HEK293 (cell line): ENCODE measurements around the gene CAND2.

Experiments used
- BCL11A ChIP-seq: fragments of 450-650 bp; formaldehyde crosslinking; IDR thresholded peaks from 2 replicates; pipeline ENCODE4 v1.5.1; 2016; ENCODE audit warnings: low read depth, missing biosample characterization, missing genetic modification characterization
- ZBTB20 ChIP-seq: fragments of 450-650 bp; formaldehyde crosslinking; IDR thresholded peaks from 2 replicates; pipeline ENCODE4 v1.5.1; 2016; ENCODE audit warnings: missing biosample characterization, missing genetic modification characterization
- ZNF184 ChIP-seq: fragments of 450-650 bp; IDR thresholded peaks from 2 replicates; pipeline ENCODE4 v1.5.1; 2018; ENCODE audit warnings: missing biosample characterization, mild to moderate bottlenecking, missing genetic modification characterization
- ZNF239 ChIP-seq: fragments of 450-650 bp; formaldehyde crosslinking; IDR thresholded peaks from 2 replicates; pipeline ENCODE4 v1.5.1; 2016; ENCODE audit warnings: missing biosample characterization, missing genetic modification characterization
- ZNF654 ChIP-seq: fragments of 450-650 bp; formaldehyde crosslinking; IDR thresholded peaks from 2 replicates; pipeline ENCODE4 v1.5.1; 2016; ENCODE audit warnings: low read depth, missing biosample characterization, missing genetic modification characterization
- TF ChIP-seq, protein P1 (sequence below): fragments of 450-650 bp; formaldehyde crosslinking; IDR thresholded peaks from 2 replicates; pipeline ENCODE4 v1.5.1; 2016; ENCODE audit warnings: missing biosample characterization, missing genetic modification characterization
- TF ChIP-seq, protein P2 (sequence below): fragments of 450-650 bp; formaldehyde crosslinking; IDR thresholded peaks from 2 replicates; pipeline ENCODE4 v1.5.1; 2016; ENCODE audit warnings: missing biosample characterization, missing genetic modification characterization
- TF ChIP-seq, protein P3 (sequence below): fragments of 450-650 bp; formaldehyde crosslinking; IDR thresholded peaks from 2 replicates; pipeline ENCODE4 v1.5.1; 2016; ENCODE audit warnings: missing biosample characterization, missing genetic modification characterization, low read depth

DNA sequence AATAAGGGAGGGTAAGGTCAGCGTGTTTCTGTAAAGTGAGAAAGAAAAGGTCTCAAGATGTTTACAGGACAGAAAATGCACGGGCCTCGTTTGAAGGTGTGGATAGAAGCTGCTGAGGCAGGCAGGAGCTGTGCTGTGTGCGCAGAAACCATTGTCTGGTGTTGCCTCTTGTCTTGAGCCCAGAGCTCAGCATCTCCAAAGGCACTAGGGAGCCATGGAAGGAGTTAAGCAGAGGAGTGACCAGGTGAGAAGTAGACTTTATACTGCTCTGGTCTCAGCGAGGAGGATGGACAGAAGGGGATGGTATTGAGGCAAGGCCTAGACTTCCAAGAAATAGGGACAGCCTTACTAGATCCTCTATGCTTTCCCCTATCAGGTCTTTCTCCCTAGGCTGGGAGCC lies 13.0 kb downstream of the CAND2 start:
- TF ChIP-seq, protein P1, sequence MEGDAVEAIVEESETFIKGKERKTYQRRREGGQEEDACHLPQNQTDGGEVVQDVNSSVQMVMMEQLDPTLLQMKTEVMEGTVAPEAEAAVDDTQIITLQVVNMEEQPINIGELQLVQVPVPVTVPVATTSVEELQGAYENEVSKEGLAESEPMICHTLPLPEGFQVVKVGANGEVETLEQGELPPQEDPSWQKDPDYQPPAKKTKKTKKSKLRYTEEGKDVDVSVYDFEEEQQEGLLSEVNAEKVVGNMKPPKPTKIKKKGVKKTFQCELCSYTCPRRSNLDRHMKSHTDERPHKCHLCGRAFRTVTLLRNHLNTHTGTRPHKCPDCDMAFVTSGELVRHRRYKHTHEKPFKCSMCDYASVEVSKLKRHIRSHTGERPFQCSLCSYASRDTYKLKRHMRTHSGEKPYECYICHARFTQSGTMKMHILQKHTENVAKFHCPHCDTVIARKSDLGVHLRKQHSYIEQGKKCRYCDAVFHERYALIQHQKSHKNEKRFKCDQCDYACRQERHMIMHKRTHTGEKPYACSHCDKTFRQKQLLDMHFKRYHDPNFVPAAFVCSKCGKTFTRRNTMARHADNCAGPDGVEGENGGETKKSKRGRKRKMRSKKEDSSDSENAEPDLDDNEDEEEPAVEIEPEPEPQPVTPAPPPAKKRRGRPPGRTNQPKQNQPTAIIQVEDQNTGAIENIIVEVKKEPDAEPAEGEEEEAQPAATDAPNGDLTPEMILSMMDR = no peak
- TF ChIP-seq ZNF184 (tag by site-specific recombination) (no peak), BCL11A (tag by site-specific recombination) (no peak), ZBTB20 (no peak), ZNF239 (tag by site-specific recombination) (no peak), ZNF654 (tag by site-specific recombination) (no peak)
- TF ChIP-seq, protein P2, sequence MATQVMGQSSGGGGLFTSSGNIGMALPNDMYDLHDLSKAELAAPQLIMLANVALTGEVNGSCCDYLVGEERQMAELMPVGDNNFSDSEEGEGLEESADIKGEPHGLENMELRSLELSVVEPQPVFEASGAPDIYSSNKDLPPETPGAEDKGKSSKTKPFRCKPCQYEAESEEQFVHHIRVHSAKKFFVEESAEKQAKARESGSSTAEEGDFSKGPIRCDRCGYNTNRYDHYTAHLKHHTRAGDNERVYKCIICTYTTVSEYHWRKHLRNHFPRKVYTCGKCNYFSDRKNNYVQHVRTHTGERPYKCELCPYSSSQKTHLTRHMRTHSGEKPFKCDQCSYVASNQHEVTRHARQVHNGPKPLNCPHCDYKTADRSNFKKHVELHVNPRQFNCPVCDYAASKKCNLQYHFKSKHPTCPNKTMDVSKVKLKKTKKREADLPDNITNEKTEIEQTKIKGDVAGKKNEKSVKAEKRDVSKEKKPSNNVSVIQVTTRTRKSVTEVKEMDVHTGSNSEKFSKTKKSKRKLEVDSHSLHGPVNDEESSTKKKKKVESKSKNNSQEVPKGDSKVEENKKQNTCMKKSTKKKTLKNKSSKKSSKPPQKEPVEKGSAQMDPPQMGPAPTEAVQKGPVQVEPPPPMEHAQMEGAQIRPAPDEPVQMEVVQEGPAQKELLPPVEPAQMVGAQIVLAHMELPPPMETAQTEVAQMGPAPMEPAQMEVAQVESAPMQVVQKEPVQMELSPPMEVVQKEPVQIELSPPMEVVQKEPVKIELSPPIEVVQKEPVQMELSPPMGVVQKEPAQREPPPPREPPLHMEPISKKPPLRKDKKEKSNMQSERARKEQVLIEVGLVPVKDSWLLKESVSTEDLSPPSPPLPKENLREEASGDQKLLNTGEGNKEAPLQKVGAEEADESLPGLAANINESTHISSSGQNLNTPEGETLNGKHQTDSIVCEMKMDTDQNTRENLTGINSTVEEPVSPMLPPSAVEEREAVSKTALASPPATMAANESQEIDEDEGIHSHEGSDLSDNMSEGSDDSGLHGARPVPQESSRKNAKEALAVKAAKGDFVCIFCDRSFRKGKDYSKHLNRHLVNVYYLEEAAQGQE = no peak
- TF ChIP-seq, protein P3, sequence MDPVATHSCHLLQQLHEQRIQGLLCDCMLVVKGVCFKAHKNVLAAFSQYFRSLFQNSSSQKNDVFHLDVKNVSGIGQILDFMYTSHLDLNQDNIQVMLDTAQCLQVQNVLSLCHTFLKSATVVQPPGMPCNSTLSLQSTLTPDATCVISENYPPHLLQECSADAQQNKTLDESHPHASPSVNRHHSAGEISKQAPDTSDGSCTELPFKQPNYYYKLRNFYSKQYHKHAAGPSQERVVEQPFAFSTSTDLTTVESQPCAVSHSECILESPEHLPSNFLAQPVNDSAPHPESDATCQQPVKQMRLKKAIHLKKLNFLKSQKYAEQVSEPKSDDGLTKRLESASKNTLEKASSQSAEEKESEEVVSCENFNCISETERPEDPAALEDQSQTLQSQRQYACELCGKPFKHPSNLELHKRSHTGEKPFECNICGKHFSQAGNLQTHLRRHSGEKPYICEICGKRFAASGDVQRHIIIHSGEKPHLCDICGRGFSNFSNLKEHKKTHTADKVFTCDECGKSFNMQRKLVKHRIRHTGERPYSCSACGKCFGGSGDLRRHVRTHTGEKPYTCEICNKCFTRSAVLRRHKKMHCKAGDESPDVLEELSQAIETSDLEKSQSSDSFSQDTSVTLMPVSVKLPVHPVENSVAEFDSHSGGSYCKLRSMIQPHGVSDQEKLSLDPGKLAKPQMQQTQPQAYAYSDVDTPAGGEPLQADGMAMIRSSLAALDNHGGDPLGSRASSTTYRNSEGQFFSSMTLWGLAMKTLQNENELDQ (tag by site-specific recombination) = no peak
